T follicular helper cell (primary cell): Measurements from ENCODE around the gene RPL7A.

ENCODE experiments used
- DNase-seq: peaks from one replicate; pipeline ENCODE4 v3.0.0-alpha.2; 2020; ENCODE audit warnings: low read depth

Gene RPL7A

DNA sequence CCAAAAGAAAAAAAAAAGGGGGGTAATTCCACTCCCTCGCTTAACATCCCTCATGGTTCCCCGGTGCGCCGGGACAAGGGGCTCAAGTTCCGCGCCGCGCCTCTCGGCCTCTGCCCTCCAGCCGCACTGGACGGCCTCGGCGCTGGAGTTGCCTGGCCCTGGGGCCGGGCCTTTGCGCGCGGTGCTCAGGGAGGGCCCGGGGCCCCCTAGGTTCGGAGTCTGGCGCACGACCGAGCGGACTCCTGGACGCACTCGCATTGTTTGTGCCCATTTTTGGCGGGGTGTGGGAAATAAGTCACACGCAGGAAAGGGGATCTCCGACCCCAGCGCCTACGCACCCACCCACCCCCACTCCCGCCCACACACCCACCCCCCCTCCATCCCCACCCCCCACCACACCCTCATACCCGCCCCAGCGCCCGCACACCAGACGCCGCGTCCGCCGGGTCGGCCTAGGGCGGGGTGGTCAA, 468 bp upstream of the RPL7A start:
- DNase-seq = peak; percentile 14

DNA sequence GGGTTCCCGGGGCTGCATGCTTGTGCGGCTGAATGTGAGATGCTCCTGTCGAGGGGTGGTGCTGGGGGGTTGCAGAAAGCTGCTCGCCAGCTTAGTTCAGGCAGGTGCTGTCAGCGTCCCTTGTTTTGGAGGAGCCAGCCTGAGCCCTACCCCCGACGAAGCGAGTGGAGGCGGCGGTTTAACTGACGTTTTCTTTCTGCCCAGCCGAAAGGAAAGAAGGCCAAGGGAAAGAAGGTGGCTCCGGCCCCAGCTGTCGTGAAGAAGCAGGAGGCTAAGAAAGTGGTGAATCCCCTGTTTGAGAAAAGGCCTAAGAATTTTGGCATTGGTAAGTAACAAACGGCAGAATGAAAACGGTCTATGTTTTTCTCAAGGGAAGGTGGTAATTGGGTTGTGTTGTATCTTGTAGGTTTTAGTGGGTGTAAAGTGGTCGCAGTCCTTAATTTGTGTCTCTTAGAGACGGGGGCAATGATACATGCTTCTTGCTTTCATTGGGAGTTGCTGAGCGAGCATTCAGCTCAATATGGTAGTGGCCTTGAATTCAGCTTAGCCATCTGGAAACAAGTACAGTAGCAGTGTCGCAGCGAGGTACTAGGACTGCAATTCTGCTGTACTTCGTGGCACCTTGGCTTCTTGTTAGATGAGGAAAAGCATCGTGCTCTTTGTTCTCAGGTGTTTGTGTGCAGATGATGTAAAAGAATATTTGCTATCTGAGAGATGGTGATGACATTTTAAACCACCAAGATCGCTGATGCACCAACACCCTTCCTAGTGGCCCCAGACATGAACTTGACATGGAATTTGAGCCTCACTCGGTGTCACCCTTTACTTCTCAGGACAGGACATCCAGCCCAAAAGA, 928 bp downstream of the RPL7A start:
- no peak for DNase-seq

DNA sequence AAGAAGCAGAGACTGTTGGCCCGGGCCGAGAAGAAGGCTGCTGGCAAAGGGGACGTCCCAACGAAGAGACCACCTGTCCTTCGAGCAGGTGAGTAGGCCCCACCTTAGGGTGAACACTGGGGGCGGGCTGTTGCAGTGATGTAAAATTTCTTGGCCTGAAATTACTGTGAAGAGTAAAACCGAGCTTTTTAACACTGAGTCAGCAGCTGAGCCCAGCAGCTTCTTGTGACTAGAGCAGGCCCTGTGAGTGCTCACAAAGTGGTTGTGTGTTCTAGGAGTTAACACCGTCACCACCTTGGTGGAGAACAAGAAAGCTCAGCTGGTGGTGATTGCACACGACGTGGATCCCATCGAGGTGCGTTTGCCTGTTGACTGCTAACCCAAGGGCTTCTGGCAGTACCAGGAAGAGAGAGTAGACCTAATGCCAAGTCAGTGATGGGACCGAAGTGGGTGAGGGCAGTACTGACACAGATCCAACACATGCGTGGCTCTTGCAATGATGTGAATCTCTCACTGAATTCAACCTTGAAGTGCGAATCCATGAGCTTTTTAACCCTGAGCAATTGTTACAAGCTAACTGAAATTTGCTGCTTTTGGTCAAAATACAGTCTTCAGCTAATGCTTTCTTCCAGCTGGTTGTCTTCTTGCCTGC, 2.1 kb downstream of the RPL7A start:
- DNase-seq = no peak

DNA sequence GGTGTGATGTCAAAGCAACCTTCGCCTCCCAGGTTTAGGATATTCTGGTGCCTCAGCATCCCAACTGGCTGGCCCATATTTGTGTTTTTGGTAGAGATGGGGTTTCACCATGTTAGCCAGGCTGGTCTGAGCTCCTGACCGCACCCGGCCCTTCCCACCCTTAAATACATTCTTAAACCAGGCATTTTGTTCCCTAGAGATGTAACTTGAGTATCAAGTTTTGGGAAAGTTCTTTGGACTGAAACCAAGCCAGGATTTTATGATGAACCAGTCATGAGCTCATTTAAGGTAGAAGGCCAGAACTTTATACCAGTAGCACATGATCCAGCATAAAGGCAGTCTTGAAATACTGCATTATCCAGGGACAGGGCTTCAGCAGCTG, 3.5 kb downstream of the RPL7A start:
- no peak for DNase-seq

DNA sequence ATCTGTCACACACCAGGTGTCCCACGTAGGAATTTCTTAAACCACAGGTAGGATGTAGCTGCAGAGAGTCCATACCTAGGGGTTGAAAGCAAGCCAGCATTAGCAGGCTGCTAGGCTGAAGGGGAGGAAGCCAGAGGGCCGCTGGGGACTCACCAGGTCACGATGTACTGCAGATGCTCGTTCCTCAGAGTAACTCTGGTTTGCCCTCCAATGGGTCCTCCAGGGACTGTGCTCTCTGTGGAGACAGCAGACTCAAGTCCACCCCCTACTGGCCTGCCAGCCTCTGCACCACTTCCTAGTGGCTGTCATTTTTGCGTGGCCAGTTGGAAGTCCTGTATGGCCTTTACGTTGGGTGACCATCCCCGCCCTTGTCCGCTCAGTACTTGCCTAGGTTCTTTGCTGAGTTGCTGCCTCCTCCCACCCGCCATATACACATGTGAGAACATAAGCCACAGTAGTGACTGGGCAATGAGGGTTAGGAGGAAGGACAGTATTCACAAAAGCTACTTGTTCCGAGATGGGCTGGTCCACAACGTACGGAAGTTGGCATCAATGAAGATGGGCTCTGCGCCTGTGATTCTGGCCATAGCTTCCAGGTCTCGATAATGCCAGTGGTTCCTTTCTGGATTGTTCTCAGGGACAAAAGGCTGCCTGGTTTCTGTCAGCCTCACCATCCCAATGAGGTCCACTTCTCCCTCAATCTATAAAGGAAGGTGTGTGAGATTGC, 4.1 kb downstream of the RPL7A start:
- no peak for DNase-seq

DNA sequence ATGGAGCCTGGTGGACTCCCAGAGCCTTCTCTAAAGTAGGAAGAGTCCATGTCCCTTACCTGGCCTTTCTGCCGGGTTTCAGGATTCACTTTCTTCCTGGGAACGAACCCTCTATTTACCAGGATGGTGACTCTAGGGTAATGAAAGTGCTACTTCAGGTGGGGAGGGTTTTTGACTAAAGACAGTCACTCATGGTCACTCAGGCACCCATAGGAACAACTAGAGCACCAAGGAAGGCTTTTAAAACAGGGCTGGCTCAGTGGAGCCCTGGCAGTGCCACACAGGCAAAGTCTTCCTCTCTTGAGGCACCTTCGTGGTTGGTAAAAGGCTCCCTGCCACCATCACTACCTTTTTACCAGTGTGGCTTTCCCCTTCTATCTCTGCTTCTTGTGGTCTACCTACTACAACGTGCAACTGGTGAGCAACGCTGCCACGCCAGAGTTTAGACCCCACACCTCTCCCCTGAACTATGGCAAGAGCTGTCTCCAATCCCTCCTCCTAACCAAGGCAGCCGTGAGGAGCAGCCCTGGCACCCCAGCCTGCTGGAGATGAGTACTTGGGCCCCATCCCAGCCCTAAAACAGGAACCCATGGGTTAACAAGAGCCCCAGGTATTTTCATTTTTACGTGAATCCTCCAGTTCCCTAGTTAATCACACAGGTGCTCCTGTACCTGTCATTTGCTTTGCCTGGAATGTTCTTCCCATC, 4.8 kb downstream of the RPL7A start:
- no peak for DNase-seq

DNA sequence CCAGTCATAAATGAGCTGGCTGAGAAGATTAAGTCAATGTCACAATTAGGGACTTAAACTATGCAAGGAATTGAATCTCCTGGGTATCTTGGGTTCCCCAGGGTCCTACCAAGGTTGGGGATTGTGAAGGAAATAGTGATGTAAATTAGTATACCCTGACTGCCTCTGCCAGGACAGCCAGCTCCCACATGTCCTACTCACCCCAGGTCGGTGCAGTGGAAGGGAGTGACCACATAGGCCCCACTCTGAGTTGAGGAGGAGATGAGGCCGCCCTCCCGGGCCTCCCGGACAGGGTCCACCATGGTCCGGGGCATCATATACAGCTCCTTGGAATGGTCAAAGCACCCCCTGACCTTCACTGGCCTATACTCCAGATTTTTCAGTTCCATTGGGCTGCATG, 5.5 kb downstream of the RPL7A start:
- DNase-seq = no peak

DNA sequence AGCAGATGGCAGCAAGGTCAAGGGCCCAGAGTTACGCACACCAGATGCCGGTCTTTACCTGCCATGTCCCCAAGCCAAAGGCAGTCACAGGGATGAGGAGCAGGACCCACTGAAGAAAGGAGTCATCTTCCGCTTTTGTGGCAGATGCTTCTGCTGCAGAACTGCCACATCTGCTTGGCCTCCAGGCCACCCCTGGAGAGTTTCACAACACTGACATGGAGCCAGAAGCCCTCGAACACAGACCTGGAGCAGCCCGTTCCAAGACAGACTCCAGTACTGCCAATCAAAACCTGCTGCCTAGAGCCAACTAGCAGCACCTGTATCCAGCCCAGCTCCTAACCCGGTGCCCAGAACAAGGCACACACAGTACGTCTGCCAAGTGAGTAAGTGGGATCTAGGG, 6.7 kb downstream of the RPL7A start:
- no peak for DNase-seq

DNA sequence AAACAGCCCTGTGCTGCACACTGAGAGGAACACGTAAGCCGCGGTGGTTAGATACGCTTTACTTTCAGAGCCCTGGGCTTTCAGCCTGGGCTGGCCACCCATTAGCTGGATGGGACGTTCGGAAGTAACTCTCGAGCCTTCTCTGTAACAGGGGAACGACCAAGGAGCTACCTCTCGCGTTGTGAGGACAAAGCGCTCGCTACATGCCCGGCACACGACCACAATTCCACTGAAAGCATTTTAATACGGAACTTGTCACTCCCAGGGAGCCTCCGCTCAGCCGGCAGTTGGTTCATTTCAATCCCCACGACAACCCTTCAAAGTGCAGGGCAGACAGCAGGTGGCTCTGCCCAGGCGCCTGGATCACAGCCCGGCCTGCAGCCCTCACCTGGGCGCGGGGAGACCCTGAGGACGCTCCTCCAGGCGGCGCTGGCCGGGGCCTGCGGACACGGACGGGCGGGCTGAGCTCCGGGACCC, 7.9 kb downstream of the RPL7A start:
- DNase-seq = no peak

DNA sequence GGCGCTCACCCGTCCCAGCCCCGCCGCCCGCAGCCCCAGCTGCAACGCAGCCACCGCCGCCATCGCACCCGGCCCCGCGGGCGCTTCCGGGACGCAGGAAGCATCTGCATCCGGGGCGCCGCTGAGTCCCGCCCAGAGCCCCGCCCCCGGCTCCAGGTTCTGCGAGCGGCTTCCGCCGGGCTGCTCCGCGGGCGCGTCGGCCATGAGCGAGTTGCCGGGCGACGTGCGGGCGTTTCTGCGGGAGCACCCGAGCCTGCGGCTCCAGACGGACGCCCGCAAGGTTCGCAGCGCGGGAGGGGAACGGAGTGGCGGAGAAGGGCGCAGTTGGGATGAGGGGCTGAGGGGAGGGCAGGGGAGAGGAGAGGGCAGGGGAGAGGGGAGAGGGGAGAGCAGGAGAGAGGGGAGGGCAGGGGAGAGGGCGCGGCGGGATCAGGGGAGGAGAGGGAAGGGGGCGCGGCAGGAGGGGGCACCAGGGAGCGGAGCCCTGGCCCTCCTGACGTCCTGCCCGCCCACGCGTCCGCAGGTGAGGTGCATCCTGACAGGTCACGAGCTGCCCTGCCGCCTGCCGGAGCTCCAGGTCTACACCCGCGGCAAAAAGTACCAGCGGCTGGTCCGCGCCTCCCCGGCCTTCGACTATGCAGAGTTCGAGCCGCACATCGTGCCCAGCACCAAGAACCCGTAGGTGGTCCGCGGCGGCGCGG, 8.5 kb downstream of the RPL7A start, which contains the start of the genes SURF1 and SURF2:
Gene SURF1 (minus strand): TSS at position 97 of the 701 bp plus-strand sequence. CDS start 34 bp downstream, at position 63.
Gene SURF2 (plus strand): TSS at position 160 of the 701 bp plus-strand sequence. CDS start 43 bp downstream, at position 203.
- DNase-seq = peak; percentile 86

DNA sequence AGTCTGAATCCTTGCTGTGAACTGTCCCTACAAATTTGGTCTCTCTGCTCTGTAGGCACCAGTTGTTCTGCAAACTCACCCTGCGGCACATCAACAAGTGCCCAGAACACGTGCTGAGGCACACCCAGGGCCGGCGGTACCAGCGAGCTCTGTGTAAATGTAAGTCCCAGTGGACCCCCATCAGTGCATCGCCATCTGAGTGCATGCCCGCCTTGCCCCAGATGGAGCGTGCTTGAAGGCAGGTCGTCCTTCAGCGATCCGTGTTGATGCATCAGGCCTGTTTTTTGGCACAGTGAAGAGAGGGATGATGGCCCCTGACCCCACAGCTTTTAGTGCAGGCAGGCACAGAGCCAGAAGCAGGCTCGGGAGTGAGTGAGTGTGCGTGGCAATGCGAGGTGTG, 9.6 kb downstream of the RPL7A start:
- no peak for DNase-seq

DNA sequence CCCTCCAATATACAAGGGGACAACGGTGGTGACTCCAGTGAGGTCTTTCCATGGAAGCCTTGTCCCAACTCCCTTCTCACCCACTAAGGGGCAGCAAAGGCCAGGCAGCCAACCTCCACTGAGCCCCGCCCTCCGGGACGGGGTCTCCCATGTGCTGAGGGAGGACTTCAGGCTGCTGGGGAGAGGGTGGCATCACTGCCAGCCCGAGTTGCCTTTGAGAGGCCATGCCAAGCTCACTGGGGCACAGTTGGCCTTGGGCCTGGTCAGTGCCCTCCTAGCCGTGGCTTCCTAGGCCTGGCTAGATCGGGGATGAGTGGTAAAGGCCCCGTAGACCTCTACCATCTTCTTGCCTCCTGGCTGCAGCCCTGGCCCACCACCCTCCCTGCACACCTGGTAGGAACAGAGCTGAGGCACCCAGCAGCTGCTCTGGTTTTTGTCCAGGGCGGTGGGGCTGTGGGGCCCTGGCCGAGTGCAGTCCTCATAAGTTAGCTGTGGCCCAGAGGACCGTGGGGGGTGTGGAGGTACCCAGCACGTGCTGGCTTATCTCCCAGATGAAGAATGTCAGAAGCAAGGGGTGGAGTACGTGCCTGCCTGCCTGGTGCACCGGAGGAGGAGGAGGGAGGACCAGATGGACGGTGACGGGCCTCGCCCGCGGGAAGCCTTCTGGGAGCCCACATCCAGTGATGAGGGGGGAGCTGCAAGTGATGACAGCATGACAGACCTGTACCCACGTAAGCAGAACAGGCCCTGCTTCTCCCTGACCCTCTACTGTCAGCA, 11.6 kb downstream of the RPL7A start:
- no peak for DNase-seq

DNA sequence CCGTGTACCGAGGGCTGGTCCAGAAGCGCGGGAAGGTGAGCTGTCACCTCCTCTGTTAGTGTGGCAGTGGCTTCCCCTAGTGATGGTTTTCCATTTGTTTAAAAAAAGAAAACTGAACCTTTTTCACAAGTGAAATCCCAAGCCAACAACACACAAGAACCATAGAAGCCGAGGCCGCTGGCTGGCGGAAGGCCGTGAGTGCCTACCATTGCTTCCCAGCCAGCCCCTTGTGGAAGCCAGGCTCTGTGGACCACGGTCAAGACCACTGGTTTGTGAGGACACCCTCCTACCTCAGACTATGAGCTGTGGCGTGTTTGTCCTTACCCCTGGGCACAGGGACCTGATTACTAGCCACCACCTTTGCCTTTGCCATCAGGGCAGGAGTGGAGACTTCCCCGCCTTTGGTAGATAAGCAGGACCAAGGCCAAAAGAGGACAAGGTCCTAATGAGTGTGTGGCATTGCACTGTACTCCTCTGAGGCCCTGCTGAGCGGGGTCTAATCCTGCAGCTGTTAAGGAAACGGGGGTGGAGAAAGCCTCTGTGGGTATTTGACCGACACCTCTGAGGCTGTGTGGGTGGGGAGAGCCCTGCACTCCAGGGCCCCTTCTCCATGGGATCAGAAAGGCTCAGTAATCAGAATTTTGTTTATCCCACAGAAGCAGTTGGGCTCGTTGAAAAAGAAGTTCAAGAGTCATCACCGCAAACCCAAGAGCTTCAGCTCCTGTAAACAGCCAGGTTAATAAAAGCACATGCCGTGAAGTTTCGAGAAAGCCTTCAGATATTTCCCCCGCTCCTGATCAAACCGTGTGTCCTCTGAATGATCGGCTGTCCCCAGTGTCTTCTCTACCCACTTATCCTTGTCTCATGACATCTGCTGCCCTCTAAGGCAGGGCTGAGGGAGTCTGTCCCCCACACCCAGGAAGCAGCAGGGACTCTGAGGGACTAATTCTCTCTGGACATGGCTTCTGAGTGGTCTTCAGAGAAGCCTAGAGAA, 12.7 kb downstream of the RPL7A start:
- no peak for DNase-seq

DNA sequence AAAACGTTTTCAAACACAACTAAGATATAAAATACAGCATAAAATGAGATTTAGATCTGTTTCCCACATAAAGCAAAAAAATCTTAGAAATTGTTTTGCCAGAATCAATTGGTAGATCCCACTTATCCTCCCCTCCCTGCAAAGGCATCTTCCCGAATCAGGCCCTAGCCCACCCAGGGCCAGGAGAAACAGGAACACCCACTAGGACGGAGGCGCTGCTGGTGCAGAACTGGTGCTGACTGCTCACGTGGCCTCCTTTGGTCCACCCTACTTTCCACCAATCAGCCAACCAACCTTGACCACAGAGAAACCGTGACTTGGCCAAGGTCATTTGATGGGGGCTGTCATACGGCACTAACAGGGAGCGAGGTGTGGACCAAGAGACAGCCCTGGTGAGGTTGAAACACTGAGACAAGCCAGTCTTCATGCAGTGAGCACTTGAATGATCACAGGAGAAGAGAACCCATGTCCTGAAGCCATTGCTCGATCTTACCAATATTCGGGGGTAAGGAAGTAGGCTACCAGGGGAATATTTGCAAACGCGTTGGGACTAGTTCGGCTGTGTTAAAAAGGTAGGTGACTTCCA, 13.6 kb downstream of the RPL7A start:
- DNase-seq = no peak

DNA sequence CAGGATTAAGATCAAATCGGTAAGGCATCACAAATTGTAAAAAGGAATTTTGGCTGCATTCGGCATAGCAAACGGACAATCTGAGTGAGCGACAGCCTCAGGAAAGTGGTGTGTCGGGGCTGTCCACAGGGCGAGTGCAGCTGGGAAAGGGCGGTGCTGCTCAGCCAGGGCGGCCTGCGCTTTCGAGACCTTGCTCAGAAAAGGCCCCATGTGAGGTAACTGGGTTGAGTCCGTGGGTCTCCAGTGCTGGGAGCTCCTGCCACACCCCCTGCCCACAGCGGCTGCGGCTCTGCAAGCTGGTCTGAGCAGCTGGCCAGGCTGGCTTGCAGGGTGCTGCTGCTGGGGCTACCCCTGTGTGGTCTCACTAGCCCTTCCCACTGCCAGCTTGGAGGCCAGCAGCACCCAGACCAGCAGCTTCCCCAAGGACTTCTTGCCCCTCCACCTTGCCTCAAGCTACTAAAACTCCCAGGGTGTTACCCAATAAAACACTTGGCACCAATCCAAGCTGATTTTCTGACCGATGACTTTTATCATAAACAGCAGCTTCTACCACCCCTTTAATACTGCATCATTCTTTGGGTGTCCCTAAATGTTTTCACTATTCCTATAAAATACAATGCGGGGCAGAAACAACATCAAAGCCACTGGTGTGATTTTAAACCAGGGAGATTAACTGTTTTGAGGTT, 14.5 kb downstream of the RPL7A start:
- no peak for DNase-seq

DNA sequence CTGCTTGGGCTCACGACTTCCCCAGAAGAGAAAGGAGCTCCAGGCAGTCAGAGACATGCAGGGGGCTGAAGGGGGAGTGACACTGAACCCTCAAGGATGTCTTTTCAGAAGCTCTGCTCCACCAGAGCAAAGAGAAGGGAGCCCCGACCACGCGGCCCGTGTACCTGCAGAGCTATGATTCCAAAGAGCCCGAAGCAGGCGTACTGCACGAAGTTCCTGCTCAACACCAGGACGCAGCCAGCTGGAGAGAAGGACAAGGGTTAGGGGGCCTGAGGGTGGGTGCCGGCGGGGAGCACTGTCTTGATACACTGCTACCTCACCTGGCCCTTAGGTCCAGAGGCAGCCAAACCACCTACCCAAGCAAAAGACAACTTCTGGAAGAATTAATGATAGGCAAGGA, 18.4 kb downstream of the RPL7A start:
- no peak for DNase-seq

DNA sequence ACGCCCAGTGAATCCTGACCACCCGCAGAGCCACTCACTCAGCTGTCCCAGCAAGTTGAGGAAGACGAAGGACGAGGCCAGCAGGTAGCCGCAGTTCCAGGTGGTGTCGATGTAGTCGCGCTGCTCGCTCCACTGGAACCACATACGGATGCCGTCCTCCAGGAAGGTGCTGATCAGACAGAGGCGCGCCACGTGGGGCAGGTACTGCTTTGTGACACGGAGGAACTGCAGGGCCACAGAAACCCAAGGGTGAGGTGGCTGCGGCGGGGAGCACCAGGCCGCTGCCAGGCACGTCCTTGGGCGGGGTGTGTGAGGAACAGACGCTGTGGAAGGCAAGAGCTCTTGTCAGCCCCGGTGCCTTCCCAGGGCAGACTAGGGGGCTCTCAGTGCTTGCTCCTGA, 19.2 kb downstream of the RPL7A start:
- no peak for DNase-seq

DNA sequence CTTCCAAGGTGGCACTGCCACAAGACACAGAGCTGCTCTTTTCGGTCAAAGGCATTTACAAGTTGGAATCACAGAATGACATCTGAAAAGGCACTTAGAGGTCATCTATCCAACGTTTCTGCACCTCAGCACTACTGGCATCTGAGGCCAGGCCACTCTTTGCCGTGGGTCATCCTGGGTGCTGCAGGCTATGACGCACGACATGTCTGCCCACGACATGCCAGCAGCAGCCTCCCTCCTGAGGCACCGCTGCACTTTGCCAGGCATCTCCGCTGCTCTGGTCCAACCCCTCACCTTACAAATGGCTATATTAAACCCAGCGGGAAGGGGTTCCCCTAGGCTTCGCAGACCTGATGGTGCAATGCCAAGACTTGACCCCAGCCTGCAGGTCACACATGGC, 19.8 kb downstream of the RPL7A start:
- no peak for DNase-seq
